Occipital lobe (tissue), 2 donors: Measurements from ENCODE around the gene BTBD16. TPM values are rescaled to one million over a fixed set of nuclear protein-coding genes. Genes with fewer than 3 reads are reported as not detected.

ENCODE experiments used
- DNase-seq: peaks from one replicate; lab custom pipeline; 2025; lab: John Stamatoyannopoulos, UW
- total RNA-seq: library from RNA; depleted of rRNA; stranded (reverse); fragments of >200 nt; gene quantifications from one replicate; pipeline ENCODE4 v1.2.3, GENCODE V29; 2014

The BTBD16 gene
- total RNA-seq: not detected

DNA sequence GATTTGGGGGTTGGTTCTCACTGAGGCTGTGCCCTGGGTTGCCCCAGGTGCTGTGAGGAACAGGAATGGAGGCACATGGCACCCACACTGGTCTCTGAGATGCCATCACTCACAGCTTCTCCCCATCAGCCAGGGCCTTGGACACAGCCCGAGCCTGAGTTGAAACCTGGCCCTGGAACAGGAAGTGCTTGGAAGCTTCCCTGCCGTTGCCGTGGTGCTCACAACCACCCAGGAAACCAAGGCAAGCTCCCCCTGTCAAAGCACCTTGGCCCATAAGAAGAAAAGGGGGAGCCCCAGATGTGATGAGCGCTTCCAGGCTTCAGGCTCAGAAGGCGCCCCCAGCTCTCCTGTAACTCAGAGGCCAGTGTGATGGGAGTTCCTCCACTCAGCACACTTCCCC is at the start of gene BTBD16:
TSS of gene BTBD16 (plus strand) at position 221 of the 400 bp plus-strand sequence. CDS start 3,786 bp downstream, outside the sequence.
- DNase-seq: no peak

DNA sequence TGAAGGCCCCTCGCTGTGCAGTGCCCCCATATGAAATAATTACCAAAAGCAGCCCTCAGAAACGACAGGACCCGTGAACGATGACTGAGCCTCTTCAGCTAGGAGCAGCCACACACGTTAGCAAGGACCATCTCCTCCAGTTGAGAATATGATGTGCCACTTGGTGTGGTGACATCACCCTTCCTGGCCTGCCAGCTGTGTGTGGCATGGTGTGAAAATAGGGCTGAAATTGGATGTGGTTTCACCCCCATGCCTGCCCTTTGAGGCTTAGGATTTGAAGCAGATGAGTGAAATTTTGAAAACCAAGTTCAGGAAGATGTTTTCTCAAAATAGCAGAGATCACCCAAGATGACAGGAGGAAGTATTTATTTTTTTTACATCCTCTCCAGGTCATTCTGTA is 49.1 kb upstream of the BTBD16 start:
- DNase-seq: no peak

DNA sequence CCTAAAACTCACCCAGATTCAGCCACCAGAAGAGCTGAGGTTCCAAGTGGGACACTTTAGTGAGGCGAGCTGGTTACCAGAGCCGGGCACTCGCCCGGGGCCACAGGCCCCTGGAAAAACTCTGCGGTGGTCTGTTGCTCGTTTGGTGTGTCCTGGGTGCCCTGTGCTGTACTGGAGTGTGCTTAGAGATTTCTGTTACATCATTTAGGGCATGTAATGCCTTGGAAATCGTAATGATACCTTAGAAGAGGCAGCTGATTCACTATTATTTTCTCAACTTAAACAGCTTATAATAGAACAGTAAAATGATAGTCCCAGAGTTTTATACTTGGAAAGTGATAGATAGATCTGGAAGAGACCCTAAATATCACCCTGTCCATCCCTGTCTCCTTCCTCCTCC is 48.5 kb upstream of the BTBD16 start:
- DNase-seq: no peak

DNA sequence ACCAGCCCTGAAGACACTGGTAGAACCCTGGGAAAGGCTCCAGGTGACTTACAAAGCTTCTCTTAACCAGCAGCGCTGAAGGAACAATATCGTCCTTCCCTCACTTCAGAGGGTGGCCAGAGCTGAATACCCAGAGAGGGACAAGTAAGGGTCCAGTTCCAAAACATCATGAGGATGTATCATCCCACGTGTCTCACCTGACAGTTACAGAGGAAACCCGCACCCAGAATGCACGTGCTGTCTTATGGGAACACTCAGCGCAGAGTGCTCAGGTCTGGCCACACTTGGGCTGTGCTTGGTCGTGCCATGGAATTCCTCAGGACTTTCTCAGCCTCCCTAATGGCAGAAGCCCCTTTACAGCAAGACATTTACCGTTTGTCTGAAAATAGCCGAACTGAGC is 46.9 kb upstream of the BTBD16 start:
- DNase-seq: no peak

DNA sequence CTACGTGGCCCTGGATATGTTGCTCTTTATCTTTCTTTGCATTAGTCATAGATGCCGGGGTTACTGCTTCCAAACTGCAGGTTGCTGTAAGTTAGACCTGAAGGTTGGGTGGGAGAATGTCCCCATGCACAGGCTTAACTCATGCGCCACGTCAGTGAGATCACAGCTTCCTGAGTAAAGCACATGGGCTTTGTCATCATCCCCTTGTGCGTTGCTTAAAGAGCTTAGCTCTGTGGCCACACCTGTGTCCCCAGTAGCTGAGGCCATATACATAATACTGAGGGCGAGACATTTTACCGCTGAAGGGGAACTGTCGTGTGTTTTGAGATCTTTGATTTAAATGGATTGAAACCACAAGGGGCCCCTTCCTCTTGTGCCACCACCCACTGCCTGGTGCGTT is 45.8 kb upstream of the BTBD16 start:
- no peak for DNase-seq

DNA sequence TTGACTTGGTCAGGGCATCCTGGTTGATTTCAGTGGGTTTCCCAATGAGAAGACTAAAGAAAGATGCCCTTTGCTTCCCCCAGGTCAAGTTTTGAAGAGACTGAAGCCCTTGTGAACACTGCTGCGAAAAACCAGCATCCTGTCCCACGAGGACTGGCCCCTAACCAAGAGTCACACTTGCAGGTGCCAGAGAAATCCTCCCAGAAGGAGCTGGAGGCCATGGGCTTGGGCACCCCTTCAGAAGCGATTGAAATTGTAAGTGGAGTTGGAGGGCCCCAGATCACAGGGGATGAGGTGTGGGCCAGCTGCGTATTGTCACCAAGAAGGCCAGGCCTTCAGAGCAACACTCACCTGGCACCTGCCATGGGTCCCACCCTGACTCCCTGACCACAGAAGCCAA is 43.3 kb upstream of the BTBD16 start:
- no peak for DNase-seq

DNA sequence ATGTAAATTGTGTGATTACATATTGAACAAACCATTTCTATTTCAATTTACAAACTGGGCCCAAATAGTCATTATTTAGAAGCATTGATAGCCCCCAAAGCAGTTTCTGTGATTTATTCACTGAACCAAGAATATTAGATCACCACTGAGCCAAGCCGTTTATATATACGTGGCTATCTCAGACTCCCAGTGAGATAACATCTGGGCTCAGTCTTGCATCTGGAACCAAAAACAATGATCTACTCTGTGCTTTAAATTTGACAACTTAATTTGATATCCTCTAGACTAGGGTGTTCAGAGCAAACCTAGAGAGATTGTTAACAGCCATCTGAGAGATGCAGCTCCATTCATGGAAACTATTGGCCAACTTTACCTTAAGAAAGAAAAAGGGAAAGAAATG is 41.4 kb upstream of the BTBD16 start:
- DNase-seq: no peak

DNA sequence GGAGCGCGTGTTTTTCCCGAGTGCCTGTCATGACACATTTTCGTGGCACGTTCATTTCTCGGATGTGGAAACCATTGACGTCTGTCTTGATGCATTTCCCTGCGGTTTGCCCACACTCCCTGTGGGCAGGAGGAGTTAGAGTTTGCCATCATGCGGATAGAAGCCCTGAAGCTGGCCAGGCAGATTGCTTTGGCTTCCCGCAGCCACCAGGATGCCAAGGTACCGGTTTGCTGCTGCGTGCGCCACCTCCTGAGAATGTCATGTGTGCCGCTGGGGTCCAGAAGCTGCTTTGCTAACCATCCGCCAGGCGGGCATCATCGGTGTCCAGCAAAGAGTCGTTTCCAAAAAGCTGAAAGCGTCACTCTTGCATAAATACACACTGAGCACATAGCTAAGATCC is 40.9 kb upstream of the BTBD16 start:
- no peak for DNase-seq

DNA sequence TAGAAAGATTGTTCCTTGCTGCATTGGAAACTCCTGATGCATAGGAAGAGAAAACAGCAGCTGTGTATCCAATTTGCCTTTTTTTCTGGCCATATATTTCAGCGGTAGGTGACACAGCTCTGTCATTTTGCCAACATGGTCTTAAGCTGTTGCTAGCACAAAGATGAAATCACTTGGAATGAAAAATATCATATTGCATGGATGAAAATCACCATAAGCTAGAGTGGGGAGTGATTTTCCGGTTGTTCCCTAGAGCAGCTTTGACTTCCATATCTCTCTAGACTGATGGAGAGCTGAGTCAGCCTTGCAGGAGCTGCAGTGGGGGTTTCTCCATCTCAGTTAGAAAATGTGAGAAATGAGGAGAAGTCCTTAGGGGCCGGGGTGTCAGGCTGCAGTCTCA is 38.3 kb upstream of the BTBD16 start:
- no peak for DNase-seq

DNA sequence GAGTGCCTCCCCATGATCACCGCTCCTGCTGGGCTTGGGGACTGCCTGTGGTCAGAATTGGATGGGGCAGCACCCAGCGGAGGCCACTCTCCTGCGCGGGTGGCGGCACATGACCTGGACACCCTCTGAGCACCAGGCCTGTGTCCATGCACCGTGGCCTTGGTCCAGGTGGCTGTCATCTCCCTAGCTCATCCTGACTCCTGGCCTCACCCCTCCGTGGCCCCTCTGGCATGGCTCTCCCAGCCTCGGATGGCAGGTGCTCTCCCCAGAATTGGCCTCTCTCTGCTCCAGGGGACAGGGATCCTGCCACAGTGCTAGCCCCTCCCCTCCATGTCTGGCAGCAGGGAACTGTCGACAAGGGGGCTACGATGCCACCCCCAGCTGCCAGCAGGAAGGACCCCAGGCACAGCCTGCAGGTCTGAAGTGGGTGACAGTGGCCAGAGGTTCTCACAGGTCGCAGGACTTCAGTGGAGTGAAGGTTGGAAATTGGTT is 37.2 kb upstream of the BTBD16 start:
- no peak for DNase-seq

DNA sequence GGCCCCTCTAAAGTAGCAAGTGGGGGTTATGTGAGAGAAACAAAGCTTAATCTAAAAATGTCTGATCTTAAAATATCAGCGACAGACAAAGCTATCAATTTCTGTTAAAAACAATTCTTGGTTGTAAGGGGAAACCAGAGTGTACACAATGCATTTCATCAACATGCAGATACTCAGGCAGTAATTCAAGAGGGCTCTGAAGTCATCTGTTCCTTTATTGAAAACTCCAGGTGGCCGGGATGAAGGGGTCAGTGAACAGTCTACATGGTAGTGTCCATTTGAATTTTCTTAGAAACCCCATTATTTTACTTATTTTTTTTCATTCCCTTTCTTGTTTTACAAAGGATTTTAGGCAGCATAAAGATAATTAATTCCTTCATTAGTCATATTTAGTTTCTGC is 36.7 kb upstream of the BTBD16 start:
- no peak for DNase-seq

DNA sequence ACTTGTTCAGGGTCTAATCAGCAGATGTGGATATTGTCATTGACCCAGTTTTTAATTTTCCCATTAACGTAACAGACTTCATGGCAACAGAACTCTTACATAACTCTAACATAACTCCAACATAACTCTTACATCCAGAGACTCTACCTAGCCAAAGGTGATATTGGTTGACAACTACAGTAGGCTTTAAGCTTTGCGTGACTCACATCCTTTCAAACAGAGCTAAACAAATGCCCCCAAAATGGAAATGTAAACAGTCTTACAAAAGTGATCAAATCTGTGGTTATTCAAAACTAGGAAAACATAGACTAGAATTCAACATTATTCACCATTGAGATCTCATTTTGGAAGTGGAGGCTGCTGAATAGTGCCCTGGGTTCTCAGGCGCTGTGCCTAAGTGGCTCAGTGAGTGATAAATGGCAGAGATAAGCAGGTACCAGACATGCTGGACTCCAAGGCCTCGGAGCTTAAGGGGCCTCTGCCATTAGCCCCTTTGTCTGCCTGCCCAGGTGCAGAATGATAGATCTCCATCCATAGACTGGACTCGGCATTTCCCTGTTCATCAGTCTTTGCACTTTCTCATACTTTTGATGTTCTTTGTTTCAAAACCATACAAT is 34.3 kb upstream of the BTBD16 start:
- DNase-seq: no peak

DNA sequence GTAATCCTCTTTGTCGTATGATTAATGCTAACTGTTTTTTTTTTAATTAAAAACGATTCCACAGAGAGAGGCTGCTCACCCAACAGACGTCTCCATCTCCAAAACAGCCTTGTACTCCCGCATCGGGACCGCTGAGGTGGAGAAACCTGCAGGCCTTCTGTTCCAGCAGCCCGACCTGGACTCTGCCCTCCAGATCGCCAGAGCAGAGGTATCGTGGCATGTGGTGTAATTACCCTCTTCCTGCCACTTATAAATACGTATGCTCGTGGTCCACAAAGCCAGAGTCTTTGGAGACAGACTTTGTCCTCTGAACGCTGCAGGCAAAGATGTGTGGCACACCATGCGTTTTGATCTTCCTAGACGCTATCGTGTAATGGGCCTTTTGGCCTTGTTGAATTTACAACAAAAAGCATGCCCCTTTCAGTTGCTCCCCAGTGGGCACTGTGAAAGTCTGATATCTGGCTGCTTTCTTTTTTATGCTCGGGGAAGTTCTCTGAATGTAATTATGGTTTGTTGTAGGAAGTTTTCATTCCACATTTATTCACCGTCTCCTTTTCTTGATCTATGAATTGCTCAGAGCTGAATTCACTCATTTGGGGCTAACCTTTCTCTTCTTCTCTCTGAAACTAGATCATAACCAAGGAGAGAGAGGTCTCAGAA is 33.6 kb upstream of the BTBD16 start:
- no peak for DNase-seq

DNA sequence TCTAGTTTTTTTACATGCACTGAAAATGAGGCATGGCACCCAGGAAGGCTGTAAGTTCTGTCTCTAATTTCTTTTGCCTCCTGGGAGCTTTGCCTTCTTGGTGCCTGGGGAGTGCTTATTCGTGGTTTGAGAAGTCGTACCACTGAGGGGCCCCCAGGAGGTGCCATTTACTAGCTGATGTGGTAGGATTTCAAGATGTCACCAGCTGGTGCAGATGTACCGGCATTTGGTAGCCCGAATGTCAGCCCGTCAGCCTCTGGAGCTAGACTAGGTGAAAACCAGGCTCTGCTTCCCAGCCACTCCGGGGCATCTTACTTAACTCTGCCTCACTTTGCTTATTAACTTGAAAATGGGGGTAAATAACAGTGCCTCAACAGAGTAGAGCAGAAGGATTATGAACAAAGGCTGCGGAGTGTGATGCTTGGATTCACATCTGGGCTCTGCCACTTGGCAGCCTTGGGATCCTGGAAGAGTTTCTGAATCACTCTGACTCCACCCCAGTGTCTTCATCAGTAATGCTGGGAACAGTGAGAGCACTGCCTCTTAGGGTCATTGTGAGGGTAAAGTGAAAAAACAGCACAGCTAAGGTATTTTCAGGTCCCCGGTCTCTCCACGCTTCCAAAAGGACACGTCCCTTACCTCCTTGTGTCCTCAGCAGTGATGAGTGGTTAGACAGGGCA is 31.4 kb upstream of the BTBD16 start:
- DNase-seq: no peak

DNA sequence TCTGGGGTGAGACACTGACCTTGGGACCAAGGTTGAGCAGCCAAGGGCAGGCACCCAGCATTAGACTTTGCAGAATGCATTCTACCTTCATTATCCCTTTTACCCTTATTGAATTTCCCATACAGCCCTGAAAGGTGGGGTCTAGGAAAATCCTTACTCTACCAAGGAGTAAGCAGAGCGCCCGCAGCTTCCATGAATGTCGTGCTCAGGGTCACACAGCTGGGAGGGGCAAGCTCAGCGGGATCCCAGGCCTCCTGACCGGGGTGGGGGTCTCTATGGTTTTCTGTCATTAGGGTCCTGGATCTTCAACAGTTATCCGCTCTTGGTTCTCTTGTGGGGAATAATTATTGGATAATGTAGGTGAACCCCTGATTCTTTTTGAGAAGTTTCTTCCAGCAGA is 30.7 kb upstream of the BTBD16 start:
- no peak for DNase-seq

DNA sequence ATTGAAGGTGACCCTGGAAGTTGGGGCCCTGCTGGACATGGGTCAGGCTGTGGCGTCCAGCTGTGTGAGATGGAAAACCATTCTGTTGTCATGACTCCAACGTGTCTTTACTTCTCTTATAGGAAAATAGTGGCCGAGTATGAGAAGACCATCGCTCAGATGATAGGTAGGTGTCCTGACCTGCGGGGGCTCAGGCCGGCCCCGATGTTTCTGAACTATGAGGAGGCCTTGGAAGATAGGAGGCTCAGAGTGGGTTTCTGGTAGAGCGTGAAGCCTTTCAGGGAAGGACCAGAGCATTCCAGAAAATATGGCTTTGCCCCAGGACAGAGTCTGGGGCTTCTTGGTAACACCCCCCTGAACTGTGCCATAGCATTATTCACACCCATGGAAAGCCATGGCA is 29.3 kb upstream of the BTBD16 start:
- DNase-seq: no peak

DNA sequence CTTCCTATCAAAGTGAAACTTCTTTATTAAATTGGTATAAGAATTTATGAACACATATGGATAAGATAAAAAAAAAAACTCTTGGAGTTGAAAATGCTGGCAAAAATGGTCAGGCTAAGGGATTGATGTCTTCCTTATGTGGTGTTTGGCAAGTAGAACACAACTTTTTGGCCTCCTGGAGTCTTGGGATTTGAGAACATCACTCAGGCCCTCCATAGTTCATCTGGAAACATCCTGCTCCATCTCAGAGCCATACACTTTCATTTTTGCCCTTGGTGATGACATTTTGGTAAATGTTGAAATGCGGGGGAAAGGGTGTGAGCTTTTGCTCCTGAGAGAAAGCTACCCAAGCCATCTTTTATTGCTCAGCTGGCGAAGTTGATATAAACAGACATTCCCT is 27.5 kb upstream of the BTBD16 start:
- no peak for DNase-seq

DNA sequence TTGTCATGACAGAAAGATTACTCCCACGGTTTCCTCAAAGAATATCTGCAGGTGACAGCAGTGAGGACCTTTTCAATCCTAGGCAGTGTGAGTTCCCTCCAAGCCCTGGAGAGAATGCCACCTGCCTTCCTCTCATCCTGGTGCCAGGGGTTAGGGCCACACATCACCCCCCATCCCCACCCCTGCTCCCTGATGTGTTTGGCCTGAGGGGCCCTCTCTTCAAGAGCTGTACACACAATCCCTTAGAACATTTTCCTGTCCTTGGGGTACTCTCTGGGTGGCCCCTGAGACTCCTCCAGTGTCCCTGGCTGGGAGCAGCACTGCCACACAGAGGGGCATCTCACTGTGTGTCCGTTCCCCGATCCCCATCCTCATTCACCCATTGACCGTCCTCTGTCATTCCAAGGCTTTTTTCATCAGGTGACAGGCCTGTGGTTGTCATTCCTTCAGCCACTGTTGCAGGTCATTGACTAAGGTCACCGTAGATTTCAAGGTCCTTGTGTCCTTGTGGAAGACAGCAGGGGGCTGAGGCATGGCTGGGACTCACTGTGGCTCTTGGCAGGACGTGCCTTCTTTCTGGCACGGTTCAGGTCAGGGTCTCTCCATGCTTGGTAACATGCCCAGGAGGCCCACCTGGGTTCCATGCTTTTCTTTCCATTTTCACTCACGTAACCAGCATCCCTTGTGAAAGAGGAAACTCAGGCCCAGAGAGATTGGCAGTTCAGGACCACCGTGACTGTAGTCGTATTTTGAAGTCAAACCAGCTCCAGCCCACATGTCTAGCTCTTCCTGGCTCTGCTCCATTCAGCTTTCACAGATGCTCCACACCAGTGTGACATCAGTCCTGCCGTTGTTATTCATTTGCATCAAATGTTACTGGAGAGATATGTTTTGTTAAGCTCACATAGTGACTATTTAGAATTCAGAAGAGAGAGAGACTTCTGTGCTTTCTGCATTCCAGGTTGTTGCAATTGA is 26.8 kb upstream of the BTBD16 start:
- DNase-seq: no peak

DNA sequence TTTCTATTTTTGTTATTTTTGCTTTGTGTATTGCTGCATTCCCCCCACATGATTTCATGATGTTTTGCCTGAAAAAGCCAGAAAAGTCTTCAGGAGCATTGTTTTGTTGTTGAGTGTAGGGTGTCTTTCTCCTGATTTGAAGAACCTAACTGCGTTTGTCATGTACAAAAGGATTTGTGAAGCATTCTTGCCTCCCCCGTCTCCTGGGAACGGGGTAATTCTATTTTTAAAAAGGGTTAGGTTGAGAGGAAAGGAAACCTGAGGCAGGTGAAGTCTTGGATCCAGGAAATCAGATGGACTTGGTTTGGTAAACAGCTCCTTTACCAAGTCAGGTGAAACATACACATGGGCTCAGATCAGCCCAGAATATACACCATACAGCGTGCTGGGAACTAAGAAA is 26.0 kb upstream of the BTBD16 start:
- no peak for DNase-seq

DNA sequence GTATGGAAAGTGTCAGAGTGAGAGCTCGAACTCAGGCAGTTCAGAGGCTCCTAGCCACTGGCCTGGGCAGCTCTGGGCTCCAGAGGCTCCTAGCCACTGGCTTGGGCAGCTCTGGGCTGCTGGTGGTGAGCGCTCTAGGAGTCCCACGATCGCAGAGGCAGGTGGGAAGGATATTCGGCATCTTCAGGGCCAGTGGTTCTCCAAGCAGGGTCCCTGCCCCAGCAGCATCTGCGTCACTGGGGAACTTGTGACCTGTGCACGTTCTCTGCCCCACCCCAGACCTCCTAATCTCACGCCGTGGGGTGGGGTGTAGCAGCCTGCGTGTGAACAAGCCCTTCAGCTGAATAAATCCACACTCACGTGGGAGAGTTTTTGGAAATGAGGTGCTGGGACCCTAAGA is 25.2 kb upstream of the BTBD16 start:
- no peak for DNase-seq

DNA sequence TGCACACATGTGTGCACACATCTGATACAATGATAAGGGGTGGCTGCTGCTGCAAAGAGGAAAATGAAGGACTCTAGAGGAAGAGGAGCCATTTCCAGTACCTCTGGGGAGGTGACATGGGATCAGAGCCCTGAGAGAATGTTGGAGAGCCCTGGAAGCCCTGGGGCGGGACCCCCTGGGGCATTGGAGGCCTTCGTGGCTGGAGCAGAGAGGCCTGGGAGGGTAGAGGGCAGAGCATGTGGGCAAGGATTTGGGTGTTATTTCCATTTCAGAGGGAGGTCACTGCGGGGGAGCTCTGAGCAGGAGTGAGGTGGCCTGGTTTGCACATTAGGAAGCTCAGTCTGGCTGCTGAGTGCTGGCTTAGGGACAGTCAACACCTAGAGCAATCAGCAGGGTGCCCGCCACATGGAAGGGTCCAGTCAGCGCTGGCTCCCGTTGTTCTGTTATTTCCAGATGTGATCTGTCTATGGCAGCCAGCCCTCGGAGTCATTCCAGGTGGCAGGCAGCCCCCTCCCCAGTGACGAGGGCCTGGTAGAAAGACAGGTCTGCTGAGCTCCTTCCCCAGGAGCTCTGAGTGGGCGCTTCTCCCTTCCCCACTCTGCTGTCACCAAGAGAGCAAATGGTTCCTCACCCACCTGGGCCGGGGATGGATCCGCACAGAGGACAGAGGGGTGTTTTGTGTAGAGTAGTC is 24.1 kb upstream of the BTBD16 start:
- no peak for DNase-seq
